ENCODE data around the gene LRRC32.

DNA sequence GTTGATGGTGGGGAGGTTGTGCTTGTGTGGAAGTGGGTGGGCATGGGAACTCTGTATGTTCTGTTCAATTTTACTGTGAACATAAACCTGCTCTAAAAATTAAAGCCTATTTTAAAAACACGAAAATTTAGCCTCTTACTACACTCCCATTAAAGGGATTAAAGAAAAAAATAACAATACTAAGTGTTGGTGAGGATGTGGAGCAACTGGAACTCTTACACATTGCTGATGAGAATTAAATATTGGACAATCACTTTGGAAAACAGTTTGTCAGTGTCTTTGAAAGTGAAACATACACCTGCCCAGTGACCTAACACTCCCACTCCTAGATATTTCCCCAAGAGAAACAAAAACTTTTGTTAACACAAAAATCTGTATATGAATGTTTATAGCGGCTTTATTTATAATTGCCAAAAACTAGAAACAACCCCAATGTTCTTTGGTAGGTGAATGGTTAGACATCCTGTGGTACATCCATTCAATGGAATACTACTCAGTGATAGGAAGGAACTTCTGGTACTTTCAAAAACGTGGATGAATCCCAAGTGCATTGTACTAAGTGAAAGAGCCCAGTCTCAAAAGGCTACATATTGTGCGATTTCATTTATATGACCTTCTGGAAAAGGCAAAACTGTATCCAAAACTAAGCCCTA, 23.5 kb downstream of the LRRC32 start:
- TF ChIP-seq, protein P1, sequence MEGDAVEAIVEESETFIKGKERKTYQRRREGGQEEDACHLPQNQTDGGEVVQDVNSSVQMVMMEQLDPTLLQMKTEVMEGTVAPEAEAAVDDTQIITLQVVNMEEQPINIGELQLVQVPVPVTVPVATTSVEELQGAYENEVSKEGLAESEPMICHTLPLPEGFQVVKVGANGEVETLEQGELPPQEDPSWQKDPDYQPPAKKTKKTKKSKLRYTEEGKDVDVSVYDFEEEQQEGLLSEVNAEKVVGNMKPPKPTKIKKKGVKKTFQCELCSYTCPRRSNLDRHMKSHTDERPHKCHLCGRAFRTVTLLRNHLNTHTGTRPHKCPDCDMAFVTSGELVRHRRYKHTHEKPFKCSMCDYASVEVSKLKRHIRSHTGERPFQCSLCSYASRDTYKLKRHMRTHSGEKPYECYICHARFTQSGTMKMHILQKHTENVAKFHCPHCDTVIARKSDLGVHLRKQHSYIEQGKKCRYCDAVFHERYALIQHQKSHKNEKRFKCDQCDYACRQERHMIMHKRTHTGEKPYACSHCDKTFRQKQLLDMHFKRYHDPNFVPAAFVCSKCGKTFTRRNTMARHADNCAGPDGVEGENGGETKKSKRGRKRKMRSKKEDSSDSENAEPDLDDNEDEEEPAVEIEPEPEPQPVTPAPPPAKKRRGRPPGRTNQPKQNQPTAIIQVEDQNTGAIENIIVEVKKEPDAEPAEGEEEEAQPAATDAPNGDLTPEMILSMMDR (conservative IDR thresholded peaks at IDR 0.05; ENCODE audit: low read length), result no peak
- TF ChIP-seq EZH2phosphoT487 (IDR thresholded peaks at IDR 0.05; ENCODE audit: borderline replicate concordance, low read depth, low read length), result no peak

Measured in OCI-LY7 (cell line).